Liver (tissue), 3 donors: ENCODE data around the gene WNT1.

Experiments
- HNF4A ChIP-seq, 2 donors: conservative IDR thresholded peaks; 2 replicates each; pipeline ENCODE4 v1.6.1; 2016; ENCODE audit warnings: antibody characterized with exemption in 2 of 2, mild to moderate bottlenecking in 2 of 2
- HNF4G ChIP-seq: IDR thresholded peaks from 2 replicates; pipeline ENCODE4 v1.6.1; 2016; ENCODE audit warnings: antibody characterized with exemption
- JUND ChIP-seq, 2 donors: IDR thresholded peaks; 2 replicates each; pipeline ENCODE4 v1.6.1; 2016; ENCODE audit warnings: antibody characterized with exemption in 2 of 2
- NR2F2 ChIP-seq: IDR thresholded peaks from 2 replicates; pipeline ENCODE4 v1.6.1; 2016; ENCODE audit warnings: antibody characterized with exemption
- RAD21 ChIP-seq, 2 donors: IDR thresholded peaks; 2 replicates each; pipeline ENCODE4 v1.6.1; 2016; ENCODE audit warnings: antibody characterized with exemption in 2 of 2, mild to moderate bottlenecking in 2 of 2
- RXRA ChIP-seq, 2 donors: IDR thresholded peaks; 2 replicates each; pipeline ENCODE4 v1.6.1; 2017 to 2018; ENCODE audit warnings: antibody characterized with exemption in 2 of 2, mild to moderate bottlenecking in 1 of 2
- TAF1 ChIP-seq: conservative IDR thresholded peaks from 2 replicates; pipeline ENCODE4 v1.6.1; 2016; ENCODE audit warnings: antibody characterized with exemption, mild to moderate bottlenecking
- YY1 ChIP-seq: IDR thresholded peaks from 2 replicates; pipeline ENCODE4 v1.6.1; 2016; ENCODE audit warnings: antibody characterized with exemption, mild to moderate bottlenecking
- TF ChIP-seq, protein P1 (sequence below): fragments of 150-350 bp; IDR thresholded peaks from 2 replicates; pipeline ENCODE4 v1.5.1; 2017; ENCODE audit warnings: improper control_type of control experiment, low read depth, low read length; ENCODE audit not compliant: missing input control
- TF ChIP-seq, protein P2 (sequence below): IDR thresholded peaks from 2 replicates; pipeline ENCODE4 v1.6.1; 2016; ENCODE audit warnings: antibody characterized with exemption
- TF ChIP-seq, protein P3 (sequence below): IDR thresholded peaks from 2 replicates; pipeline ENCODE4 v1.6.1; 2016; ENCODE audit warnings: antibody characterized with exemption
- TF ChIP-seq, protein P4 (sequence below): IDR thresholded peaks from 2 replicates; pipeline ENCODE4 v1.6.1; 2016; ENCODE audit warnings: antibody characterized with exemption, mild to moderate bottlenecking
- donor health status: healthy.
- donor health status: healthy.

DNA sequence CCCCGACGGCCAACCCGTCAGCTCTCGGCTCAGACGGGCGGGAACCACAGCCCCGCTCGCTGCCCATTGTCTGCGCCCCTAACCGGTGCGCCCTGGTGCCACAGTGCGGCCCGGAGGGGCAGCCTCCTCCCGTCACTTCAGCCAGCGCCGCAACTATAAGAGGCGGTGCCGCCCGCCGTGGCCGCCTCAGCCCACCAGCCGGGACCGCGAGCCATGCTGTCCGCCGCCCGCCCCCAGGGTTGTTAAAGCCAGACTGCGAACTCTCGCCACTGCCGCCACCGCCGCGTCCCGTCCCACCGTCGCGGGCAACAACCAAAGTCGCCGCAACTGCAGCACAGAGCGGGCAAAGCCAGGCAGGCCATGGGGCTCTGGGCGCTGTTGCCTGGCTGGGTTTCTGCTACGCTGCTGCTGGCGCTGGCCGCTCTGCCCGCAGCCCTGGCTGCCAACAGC lies at the start of gene WNT1:
- TF ChIP-seq, protein P1, sequence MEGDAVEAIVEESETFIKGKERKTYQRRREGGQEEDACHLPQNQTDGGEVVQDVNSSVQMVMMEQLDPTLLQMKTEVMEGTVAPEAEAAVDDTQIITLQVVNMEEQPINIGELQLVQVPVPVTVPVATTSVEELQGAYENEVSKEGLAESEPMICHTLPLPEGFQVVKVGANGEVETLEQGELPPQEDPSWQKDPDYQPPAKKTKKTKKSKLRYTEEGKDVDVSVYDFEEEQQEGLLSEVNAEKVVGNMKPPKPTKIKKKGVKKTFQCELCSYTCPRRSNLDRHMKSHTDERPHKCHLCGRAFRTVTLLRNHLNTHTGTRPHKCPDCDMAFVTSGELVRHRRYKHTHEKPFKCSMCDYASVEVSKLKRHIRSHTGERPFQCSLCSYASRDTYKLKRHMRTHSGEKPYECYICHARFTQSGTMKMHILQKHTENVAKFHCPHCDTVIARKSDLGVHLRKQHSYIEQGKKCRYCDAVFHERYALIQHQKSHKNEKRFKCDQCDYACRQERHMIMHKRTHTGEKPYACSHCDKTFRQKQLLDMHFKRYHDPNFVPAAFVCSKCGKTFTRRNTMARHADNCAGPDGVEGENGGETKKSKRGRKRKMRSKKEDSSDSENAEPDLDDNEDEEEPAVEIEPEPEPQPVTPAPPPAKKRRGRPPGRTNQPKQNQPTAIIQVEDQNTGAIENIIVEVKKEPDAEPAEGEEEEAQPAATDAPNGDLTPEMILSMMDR = no peak
- TF ChIP-seq TAF1 (no peak), HNF4A (conservative IDR thresholded peaks at IDR 0.05) (no peak), NR2F2 (no peak), RAD21 (IDR thresholded peaks at IDR 0.05) (no peak), JUND (IDR thresholded peaks at IDR 0.05) (no peak), YY1 (no peak), RXRA (IDR thresholded peaks at IDR 0.05) (no peak), HNF4G (no peak)
- TF ChIP-seq, protein P2, sequence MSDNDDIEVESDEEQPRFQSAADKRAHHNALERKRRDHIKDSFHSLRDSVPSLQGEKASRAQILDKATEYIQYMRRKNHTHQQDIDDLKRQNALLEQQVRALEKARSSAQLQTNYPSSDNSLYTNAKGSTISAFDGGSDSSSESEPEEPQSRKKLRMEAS = no peak
- TF ChIP-seq, protein P3, sequence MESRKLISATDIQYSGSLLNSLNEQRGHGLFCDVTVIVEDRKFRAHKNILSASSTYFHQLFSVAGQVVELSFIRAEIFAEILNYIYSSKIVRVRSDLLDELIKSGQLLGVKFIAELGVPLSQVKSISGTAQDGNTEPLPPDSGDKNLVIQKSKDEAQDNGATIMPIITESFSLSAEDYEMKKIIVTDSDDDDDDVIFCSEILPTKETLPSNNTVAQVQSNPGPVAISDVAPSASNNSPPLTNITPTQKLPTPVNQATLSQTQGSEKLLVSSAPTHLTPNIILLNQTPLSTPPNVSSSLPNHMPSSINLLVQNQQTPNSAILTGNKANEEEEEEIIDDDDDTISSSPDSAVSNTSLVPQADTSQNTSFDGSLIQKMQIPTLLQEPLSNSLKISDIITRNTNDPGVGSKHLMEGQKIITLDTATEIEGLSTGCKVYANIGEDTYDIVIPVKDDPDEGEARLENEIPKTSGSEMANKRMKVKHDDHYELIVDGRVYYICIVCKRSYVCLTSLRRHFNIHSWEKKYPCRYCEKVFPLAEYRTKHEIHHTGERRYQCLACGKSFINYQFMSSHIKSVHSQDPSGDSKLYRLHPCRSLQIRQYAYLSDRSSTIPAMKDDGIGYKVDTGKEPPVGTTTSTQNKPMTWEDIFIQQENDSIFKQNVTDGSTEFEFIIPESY = no peak
- TF ChIP-seq, protein P4, sequence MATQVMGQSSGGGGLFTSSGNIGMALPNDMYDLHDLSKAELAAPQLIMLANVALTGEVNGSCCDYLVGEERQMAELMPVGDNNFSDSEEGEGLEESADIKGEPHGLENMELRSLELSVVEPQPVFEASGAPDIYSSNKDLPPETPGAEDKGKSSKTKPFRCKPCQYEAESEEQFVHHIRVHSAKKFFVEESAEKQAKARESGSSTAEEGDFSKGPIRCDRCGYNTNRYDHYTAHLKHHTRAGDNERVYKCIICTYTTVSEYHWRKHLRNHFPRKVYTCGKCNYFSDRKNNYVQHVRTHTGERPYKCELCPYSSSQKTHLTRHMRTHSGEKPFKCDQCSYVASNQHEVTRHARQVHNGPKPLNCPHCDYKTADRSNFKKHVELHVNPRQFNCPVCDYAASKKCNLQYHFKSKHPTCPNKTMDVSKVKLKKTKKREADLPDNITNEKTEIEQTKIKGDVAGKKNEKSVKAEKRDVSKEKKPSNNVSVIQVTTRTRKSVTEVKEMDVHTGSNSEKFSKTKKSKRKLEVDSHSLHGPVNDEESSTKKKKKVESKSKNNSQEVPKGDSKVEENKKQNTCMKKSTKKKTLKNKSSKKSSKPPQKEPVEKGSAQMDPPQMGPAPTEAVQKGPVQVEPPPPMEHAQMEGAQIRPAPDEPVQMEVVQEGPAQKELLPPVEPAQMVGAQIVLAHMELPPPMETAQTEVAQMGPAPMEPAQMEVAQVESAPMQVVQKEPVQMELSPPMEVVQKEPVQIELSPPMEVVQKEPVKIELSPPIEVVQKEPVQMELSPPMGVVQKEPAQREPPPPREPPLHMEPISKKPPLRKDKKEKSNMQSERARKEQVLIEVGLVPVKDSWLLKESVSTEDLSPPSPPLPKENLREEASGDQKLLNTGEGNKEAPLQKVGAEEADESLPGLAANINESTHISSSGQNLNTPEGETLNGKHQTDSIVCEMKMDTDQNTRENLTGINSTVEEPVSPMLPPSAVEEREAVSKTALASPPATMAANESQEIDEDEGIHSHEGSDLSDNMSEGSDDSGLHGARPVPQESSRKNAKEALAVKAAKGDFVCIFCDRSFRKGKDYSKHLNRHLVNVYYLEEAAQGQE = no peak
